Epithelial cell of proximal tubule (primary cell): ENCODE measurements around the gene APBB2. TPM values are rescaled to one million over a fixed set of nuclear protein-coding genes. Genes with fewer than 3 reads are reported as not detected.

Experiments used
- DNase-seq: peaks from one replicate; pipeline ENCODE4 v3.0.0-alpha.2; 2011; ENCODE audit warnings: low read depth
- H3K4me3 ChIP-seq: 2 replicates; pipeline ENCODE4 v1.5.1; 2011; ENCODE audit warnings: low read depth, mild to moderate bottlenecking, low read length
- total RNA-seq: library from RNA; depleted of rRNA; stranded (reverse); fragments of >200 nt; gene quantifications from 2 replicates; pipeline ENCODE4 v1.2.3, GENCODE V29; 2015
- TF ChIP-seq, protein P1 (sequence below): conservative IDR thresholded peaks from 2 replicates; pipeline ENCODE4 v1.5.1; 2012; ENCODE audit warnings: low read depth, mild to moderate bottlenecking, low read length

Gene APBB2
- total RNA-seq, 1 donor from 2014 or later = 27.9 TPM

DNA sequence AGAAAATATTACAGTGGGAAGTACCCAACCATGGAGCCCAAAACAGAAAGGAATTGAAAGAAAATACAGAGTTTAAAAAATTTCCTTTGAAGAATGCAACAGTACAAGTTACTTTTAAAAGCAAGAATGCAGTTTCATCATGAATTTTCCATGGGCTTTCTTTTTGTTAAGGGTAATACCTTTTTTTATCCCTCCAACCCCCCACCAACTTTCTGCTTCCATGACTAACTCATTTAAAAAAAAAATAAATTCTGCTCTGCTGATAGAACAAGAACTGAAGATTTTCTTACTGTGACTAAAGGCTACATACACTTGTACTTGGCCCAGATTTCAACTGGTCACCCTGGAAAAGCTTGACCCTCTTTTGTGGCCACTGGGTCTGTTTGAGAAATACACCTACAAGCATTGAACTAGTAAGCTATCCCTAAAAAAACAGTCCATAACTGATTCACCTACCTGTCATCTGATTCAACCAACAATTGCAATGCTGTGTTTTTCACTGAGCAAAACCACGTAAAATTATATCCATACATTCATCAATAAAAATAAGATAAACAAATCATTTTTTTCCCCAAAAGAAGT is 250.4 kb downstream of the APBB2 start:
- no peak overlapping the region for H3K4me3 ChIP-seq
- TF ChIP-seq, protein P1, sequence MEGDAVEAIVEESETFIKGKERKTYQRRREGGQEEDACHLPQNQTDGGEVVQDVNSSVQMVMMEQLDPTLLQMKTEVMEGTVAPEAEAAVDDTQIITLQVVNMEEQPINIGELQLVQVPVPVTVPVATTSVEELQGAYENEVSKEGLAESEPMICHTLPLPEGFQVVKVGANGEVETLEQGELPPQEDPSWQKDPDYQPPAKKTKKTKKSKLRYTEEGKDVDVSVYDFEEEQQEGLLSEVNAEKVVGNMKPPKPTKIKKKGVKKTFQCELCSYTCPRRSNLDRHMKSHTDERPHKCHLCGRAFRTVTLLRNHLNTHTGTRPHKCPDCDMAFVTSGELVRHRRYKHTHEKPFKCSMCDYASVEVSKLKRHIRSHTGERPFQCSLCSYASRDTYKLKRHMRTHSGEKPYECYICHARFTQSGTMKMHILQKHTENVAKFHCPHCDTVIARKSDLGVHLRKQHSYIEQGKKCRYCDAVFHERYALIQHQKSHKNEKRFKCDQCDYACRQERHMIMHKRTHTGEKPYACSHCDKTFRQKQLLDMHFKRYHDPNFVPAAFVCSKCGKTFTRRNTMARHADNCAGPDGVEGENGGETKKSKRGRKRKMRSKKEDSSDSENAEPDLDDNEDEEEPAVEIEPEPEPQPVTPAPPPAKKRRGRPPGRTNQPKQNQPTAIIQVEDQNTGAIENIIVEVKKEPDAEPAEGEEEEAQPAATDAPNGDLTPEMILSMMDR = no peak
- no peak for DNase-seq

DNA sequence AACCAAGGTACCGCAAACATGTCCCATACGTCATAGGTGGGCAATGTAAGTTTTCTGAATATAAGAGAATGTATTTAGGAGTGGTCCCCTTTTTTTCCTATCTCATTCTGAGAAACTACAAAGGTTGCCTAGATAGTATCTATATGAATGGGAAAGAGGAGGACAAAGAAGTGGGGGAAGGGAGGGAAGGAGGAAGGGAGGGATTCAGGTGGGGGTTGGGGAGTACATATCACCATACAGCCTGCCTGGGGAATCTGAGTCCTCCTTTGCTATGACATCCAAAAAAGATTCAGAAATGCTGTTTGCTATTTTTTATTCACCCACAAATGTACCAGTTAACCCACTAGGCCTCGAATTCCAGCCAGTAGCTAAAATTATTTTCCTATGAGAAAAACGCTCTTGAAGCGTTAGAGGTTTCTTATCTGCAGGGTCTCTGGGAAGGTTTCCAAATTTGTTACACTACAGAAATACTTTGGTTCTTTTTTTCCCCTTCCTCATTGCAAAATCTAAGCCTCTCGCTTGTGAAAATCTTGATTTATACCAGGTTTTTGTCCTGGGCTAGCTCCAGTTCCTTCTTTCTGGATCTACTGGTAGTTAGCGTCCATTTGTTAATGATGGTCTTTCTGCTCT is 251.7 kb downstream of the APBB2 start:
- no peak for DNase-seq
- H3K4me3 ChIP-seq = no peak overlapping the region
- TF ChIP-seq, protein P1 = no peak

DNA sequence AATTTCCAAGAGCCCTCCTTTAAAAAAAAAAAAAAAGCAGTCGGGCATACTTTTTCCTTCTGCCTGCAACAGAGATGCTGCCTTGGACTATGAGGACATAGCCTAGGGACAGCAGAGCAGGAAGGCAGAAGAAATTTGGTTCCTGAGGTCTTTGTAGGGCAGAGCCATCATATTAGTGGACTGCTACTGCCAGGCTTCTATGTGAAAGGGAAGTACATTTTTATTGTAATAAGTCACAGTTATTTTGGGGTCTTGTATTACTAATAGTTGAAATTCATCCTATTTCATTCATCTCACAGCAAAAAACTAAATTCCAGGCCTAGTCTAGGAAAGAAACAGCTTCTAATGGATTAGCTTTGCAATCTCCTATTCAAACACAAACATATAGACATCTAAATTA is 253.4 kb downstream of the APBB2 start:
- H3K4me3 ChIP-seq = no peak overlapping the region
- no peak for DNase-seq
- TF ChIP-seq, protein P1 = no peak

DNA sequence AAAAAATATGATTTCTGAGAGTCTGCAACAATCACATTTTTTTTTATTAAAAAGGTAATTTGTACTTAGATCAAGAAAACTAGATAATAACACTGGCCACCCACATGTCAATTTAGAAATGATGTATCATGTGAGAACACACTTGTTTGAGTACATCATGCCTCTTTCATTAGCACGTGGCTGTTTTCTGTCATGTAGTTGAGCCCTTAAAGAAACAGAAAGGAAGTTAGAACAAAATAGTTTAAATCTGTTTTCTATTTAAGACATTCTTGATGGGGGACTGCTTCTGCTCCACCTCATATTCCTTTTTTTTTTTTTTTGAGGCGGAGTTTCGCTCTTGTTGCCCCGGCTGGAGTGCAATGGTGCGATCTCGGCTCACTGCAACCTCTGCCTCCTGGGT is 257.1 kb downstream of the APBB2 start:
- TF ChIP-seq, protein P1 = no peak
- H3K4me3 ChIP-seq = no peak overlapping the region
- no peak for DNase-seq

DNA sequence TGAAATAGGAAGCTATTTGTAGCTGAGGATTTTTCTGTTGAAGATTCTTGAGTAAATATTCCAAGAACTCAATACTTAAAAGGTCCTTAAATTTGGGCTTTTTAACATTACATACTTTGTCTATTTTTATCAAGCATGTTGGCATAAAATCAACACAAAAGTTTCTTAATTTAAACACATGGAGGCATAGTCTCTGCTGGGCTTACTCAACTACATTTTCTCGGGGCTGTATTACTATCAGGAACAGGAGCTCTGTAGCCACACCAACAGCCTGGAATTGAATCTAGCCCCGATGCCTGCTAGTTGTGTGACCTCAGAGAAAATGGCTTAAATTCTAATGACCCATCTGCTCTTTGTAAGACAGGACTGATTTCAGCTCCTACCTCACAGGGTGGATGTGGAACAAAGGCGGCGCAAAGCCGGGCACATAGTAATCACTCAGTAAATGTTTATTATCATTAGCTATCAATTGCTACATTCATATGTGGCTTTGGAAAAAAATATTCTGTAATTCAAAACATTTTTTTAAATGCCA is 257.6 kb downstream of the APBB2 start:
- TF ChIP-seq, protein P1 = no peak
- no peak overlapping the region for H3K4me3 ChIP-seq
- no peak for DNase-seq

DNA sequence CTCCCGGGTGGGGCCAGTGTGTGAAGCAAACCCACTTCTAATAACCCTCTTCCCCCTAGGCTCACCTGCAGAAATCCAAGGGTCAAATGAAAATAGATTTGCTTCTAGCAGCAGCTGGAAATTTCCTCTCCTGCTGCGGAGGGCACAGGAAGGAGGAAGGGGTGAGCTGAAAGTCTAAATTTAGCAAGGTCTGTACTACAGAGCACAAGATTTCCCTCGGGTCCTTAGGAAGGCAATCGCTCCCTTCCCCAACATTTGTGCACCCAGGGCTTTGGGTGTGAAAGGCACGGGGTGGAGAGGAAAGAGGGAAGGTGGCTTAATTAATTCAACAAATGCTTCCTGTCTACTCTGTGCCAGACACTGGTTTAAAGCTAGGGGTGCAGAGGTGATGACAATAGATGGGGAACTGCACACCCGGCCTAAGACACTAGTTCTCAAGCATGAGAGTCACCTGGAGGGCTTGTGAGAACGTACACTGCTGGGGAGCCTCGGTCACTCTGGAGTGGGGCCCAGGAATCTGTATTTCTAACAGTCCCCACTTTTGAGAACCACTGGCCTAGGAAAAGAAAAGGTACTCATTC is 260.2 kb downstream of the APBB2 start:
- TF ChIP-seq, protein P1 = no peak
- no peak for DNase-seq
- H3K4me3 ChIP-seq = no peak overlapping the region
